ACHN (cell line): ENCODE data around the gene TNFAIP2.
"Not testable (repeated sequence)": the region's sequence is repeated elsewhere in the genome, so short reads cannot be mapped to it uniquely, and the experiment has no call there.

Experiments
- DNase-seq: peaks from one replicate; pipeline ENCODE4 v3.0.0-alpha.2; 2015
- in situ Hi-C: cut with HindIII; loops from 2 replicates; pipeline ENCODE4 v1.10.0; 2017; ENCODE audit warnings: low sequenced_read_pairs, low pct_ligation_motif_present, low pct_unique_long_range_greater_than_20kb

The TNFAIP2 gene

GRCh38 chr14:103141117-103141796, 18.0 kb downstream of the TNFAIP2 start:
- DNase-seq, result peak; percentile 63
- in situ Hi-C loops, result no loop called here

- no peak for DNase-seq
- in situ Hi-C loops, result no loop called here
Measured at GRCh38 chr14:103142026-103142425, 18.8 kb downstream of the TNFAIP2 start.

- no peak for DNase-seq
- in situ Hi-C loops, result no loop called here
Measured at GRCh38 chr14:103142721-103143302, 19.6 kb downstream of the TNFAIP2 start.

- in situ Hi-C loops, result no loop called here
Measured at GRCh38 chr14:103143506-103143905, 20.2 kb downstream of the TNFAIP2 start.

GRCh38 chr14:103144085-103144484, 20.8 kb downstream of the TNFAIP2 start:
- in situ Hi-C loops, result no loop called here
- DNase-seq, result peak; percentile 49

More at GRCh38 chr14:103143506-103143905, 20.2 kb downstream of the TNFAIP2 start:
- DNase-seq, result no peak

- in situ Hi-C loops, result no loop called here
- DNase-seq, result no peak
Measured at GRCh38 chr14:103146141-103146709, 23.0 kb downstream of the TNFAIP2 start.

- no peak for DNase-seq
- in situ Hi-C loops, result no loop called here
Measured at GRCh38 chr14:103149351-103150237, 26.3 kb downstream of the TNFAIP2 start.

GRCh38 chr14:103151270-103151945, 28.1 kb downstream of the TNFAIP2 start:
- DNase-seq, result no peak
- in situ Hi-C loops, result no loop called here

- peak; percentile 81 for DNase-seq
- in situ Hi-C loops, result no loop called here
Measured at GRCh38 chr14:103155010-103155409, 31.7 kb downstream of the TNFAIP2 start.

GRCh38 chr14:103155416-103155815, 32.2 kb downstream of the TNFAIP2 start:
- DNase-seq, in situ Hi-C loops: not testable (repeated sequence)

GRCh38 chr14:103155826-103156394, 32.6 kb downstream of the TNFAIP2 start:
- in situ Hi-C loops, result no loop called here

GRCh38 chr14:103156651-103157378, 33.6 kb downstream of the TNFAIP2 start:
- in situ Hi-C loops, result no loop called here
- DNase-seq, result no peak

More at GRCh38 chr14:103155826-103156394, 32.6 kb downstream of the TNFAIP2 start:
- DNase-seq, result no peak

- in situ Hi-C loops, result no loop called here
- no peak for DNase-seq
Measured at GRCh38 chr14:103157969-103158368, 34.7 kb downstream of the TNFAIP2 start.

- in situ Hi-C loops, result no loop called here
- no peak for DNase-seq
Measured at GRCh38 chr14:103158688-103159087, 35.4 kb downstream of the TNFAIP2 start.

GRCh38 chr14:103160321-103161053, 37.2 kb downstream of the TNFAIP2 start:
- in situ Hi-C loops, result no loop called here
- DNase-seq, result no peak

GRCh38 chr14:103161054-103161397, 37.8 kb downstream of the TNFAIP2 start:
- DNase-seq, result no peak
- in situ Hi-C loops, result no loop called here

GRCh38 chr14:103163199-103163598, 39.9 kb downstream of the TNFAIP2 start:
- in situ Hi-C loops, result no loop called here
- no peak for DNase-seq
